C1 segment of cervical spinal cord (tissue), 14 donors: ENCODE measurements around the gene MPZL2.
A peak's percentile ranks its signal among the peaks of the same experiment; 100 is the strongest.

ENCODE experiments used
- DNase-seq, 14 donors: peaks; one replicate each; lab custom pipeline; 2025; lab: John Stamatoyannopoulos, UW

MPZL2 gene

GRCh38 chr11:118283756-118284350 lies 19.8 kb upstream of the MPZL2 start:
- DNase-seq = no peak

- DNase-seq = no peak
These were observed 19.0 kb upstream of the MPZL2 start for GRCh38 chr11:118283037-118283636.

- no peak for DNase-seq
These were observed 18.5 kb upstream of the MPZL2 start for GRCh38 chr11:118282606-118283005.

- DNase-seq = no peak
These were observed 17.2 kb upstream of the MPZL2 start for GRCh38 chr11:118281284-118281683.

GRCh38 chr11:118277312-118277711 lies 13.2 kb upstream of the MPZL2 start:
- DNase-seq = no peak

- no peak for DNase-seq
These were observed 12.3 kb upstream of the MPZL2 start for GRCh38 chr11:118276422-118276821.

GRCh38 chr11:118275176-118275575 lies 11.1 kb upstream of the MPZL2 start:
- no peak for DNase-seq

GRCh38 chr11:118274186-118274585 lies 10.1 kb upstream of the MPZL2 start:
- DNase-seq = no peak

GRCh38 chr11:118272001-118272400 lies 7.9 kb upstream of the MPZL2 start:
- DNase-seq = no peak

GRCh38 chr11:118267486-118267885 lies 3.4 kb upstream of the MPZL2 start:
- no peak for DNase-seq

GRCh38 chr11:118265954-118266353 lies 1.9 kb upstream of the MPZL2 start:
- no peak for DNase-seq

- no peak for DNase-seq
These were observed 720 bp upstream of the MPZL2 start for GRCh38 chr11:118264569-118265465.

- no peak for DNase-seq
These were observed 985 bp downstream of the MPZL2 start for GRCh38 chr11:118263112-118263511.

- DNase-seq = no peak
These were observed 3.7 kb downstream of the MPZL2 start for GRCh38 chr11:118260353-118260752.

- no peak for DNase-seq
These were observed 5.0 kb downstream of the MPZL2 start for GRCh38 chr11:118259138-118259537.

- no peak for DNase-seq
These were observed 5.7 kb downstream of the MPZL2 start for GRCh38 chr11:118258410-118258809.

- DNase-seq = no peak
These were observed 11.4 kb downstream of the MPZL2 start for GRCh38 chr11:118252688-118253087.

- DNase-seq = peak in 12 of 14 donors; percentile 13 to 89 (median 40)
These were observed 12.0 kb downstream of the MPZL2 start, which contains the start of gene MPZL3 for GRCh38 chr11:118251858-118252652. MPZL3 (minus strand) TSS chr11:118252365; CDS start chr11:118252294, 71 bp downstream.

GRCh38 chr11:118247041-118247440 lies 17.1 kb downstream of the MPZL2 start:
- no peak for DNase-seq

GRCh38 chr11:118245936-118246562 lies 18.0 kb downstream of the MPZL2 start:
- DNase-seq = no peak
